ENCODE results near the gene HNRNPDL. TPM values are rescaled to one million over a fixed set of nuclear protein-coding genes. Genes with fewer than 3 reads are reported as not detected.

The HNRNPDL gene
- polyA plus RNA-seq, 1 donor from 2014 or later = 1,146 TPM

- Histone ChIP-seq H3F3A (ENCODE audit: insufficient read depth, low read length, poor library complexity, severe bottlenecking) (no peaks in the 10 kb centered on the region), H3K4me2 (ENCODE audit: low read length) (no peak overlapping the region), H3K9me2 (ENCODE audit: insufficient read depth, low read length) (no peaks in the 10 kb centered on the region), H3K4me3 (ENCODE audit: low read length) (no peak overlapping the region), H3K79me2 (replicated peaks; ENCODE audit: insufficient read depth, low read length) (peaks cover 8% of the 10 kb centered on the region), H4K20me1 (ENCODE audit: insufficient read depth) (no peaks in the 10 kb centered on the region), H3K9me3 (ENCODE audit: low read length) (no peaks in the 10 kb centered on the region), H2AFZ (ENCODE audit: low read depth, low read length) (no peak overlapping the region), H3K36me3 (ENCODE audit: insufficient read depth, low read length) (no peaks in the 10 kb centered on the region), H3K9ac (ENCODE audit: low read length) (no peak overlapping the region), H3K27ac (ENCODE audit: low read length) (no peak overlapping the region), H3K27me3 (ENCODE audit: insufficient read depth, low read depth, low read length) (no peaks in the 10 kb centered on the region)
- TF ChIP-seq CTCF (IDR thresholded peaks at IDR 0.05; ENCODE audit: poor library complexity, severe bottlenecking) (no peak), RAD21 (conservative IDR thresholded peaks at IDR 0.05) (no peak), REST (IDR thresholded peaks at IDR 0.05; ENCODE audit: borderline replicate concordance) (no peak), SMC3 (conservative IDR thresholded peaks at IDR 0.05; ENCODE audit: poor library complexity) (no peak), TAF1 (IDR thresholded peaks at IDR 0.05; ENCODE audit: low read depth) (no peak), EZH2 (IDR thresholded peaks at IDR 0.05; ENCODE audit: borderline replicate concordance, insufficient read depth, low read length, poor library complexity, severe bottlenecking) (no peak), POLR2AphosphoS5 (IDR thresholded peaks at IDR 0.05) (no peak), EP300 (conservative IDR thresholded peaks at IDR 0.05; ENCODE audit: poor library complexity, severe bottlenecking) (no peak)
Observed at GRCh38 chr4:82381661-82382296, 48.5 kb downstream of the HNRNPDL start.

GRCh38 chr4:82381235-82381634, 49.0 kb downstream of the HNRNPDL start:
- Histone ChIP-seq H4K20me1 (ENCODE audit: insufficient read depth) (no peaks in the 10 kb centered on the region), H2AFZ (ENCODE audit: low read depth, low read length) (no peak overlapping the region), H3K27ac (ENCODE audit: low read length) (no peak overlapping the region), H3F3A (ENCODE audit: insufficient read depth, low read length, poor library complexity, severe bottlenecking) (no peaks in the 10 kb centered on the region), H3K9ac (ENCODE audit: low read length) (no peak overlapping the region), H3K36me3 (ENCODE audit: insufficient read depth, low read length) (no peaks in the 10 kb centered on the region), H3K27me3 (ENCODE audit: insufficient read depth, low read depth, low read length) (no peaks in the 10 kb centered on the region), H3K79me2 (replicated peaks; ENCODE audit: insufficient read depth, low read length) (peaks cover 13% of the 10 kb centered on the region), H3K9me2 (ENCODE audit: insufficient read depth, low read length) (no peaks in the 10 kb centered on the region), H3K9me3 (ENCODE audit: low read length) (no peaks in the 10 kb centered on the region), H3K4me2 (ENCODE audit: low read length) (no peak overlapping the region), H3K4me3 (ENCODE audit: low read length) (no peak overlapping the region)
- TF ChIP-seq MXI1 (conservative IDR thresholded peaks at IDR 0.05; ENCODE audit: poor library complexity, severe bottlenecking) (no peak), REST (IDR thresholded peaks at IDR 0.05; ENCODE audit: borderline replicate concordance) (no peak), POLR2AphosphoS5 (IDR thresholded peaks at IDR 0.05) (no peak), EZH2 (IDR thresholded peaks at IDR 0.05; ENCODE audit: borderline replicate concordance, insufficient read depth, low read length, poor library complexity, severe bottlenecking) (no peak), EP300 (conservative IDR thresholded peaks at IDR 0.05; ENCODE audit: poor library complexity, severe bottlenecking) (no peak), CTCF (IDR thresholded peaks at IDR 0.05; ENCODE audit: poor library complexity, severe bottlenecking) (no peak), SMC3 (conservative IDR thresholded peaks at IDR 0.05; ENCODE audit: poor library complexity) (no peak), RAD21 (conservative IDR thresholded peaks at IDR 0.05) (no peak), TAF1 (IDR thresholded peaks at IDR 0.05; ENCODE audit: low read depth) (no peak)

All from neural cell (in vitro differentiated cells).